Trophoblast cell (in vitro differentiated cells and primary cell): Measurements from ENCODE around the gene SMG6.
A peak's percentile ranks its signal among the peaks of the same experiment; 100 is the strongest.
"Not testable (repeated sequence)": the region's sequence is repeated elsewhere in the genome, so short reads cannot be mapped to it uniquely, and the experiment has no call there.

Experiments
- DNase-seq, 2 donors: peaks; one replicate each; pipeline ENCODE4 v3.0.0-alpha.2; 2016
- H2AFZ ChIP-seq: 2 replicates; pipeline ENCODE4 v1.6.1; 2013; ENCODE audit warnings: low read length, moderate library complexity, mild to moderate bottlenecking; ENCODE audit not compliant: insufficient read depth, poor library complexity
- H2AK5ac ChIP-seq: 2 replicates; pipeline ENCODE4 v1.6.1; 2013; ENCODE audit warnings: mild to moderate bottlenecking, low read length
- H2BK120ac ChIP-seq: 2 replicates; pipeline ENCODE4 v1.6.1; 2013; ENCODE audit warnings: low read length, mild to moderate bottlenecking, moderate library complexity; ENCODE audit not compliant: insufficient read depth, poor library complexity
- H2BK12ac ChIP-seq: 2 replicates; pipeline ENCODE4 v1.6.1; 2013; ENCODE audit warnings: mild to moderate bottlenecking, low read length, moderate library complexity
- H2BK5ac ChIP-seq: 2 replicates; pipeline ENCODE4 v1.6.1; 2013; ENCODE audit warnings: low read length, low read depth, moderate library complexity, mild to moderate bottlenecking; ENCODE audit not compliant: poor library complexity
- H3K14ac ChIP-seq: 2 replicates; pipeline ENCODE4 v1.6.1; 2013; ENCODE audit warnings: mild to moderate bottlenecking, low read length
- H3K18ac ChIP-seq: 2 replicates; pipeline ENCODE4 v1.6.1; 2013; ENCODE audit warnings: mild to moderate bottlenecking, low read length
- H3K23ac ChIP-seq: 2 replicates; pipeline ENCODE4 v1.6.1; 2013; ENCODE audit warnings: low read length
- H3K27ac ChIP-seq: 2 replicates; pipeline ENCODE4 v1.5.1; 2013; ENCODE audit warnings: low read depth, mild to moderate bottlenecking, inconsistent platforms, low read length, moderate library complexity
- H3K27me3 ChIP-seq: 2 replicates; pipeline ENCODE4 v1.6.1; 2013; ENCODE audit warnings: inconsistent platforms, mild to moderate bottlenecking, low read length, moderate library complexity; ENCODE audit not compliant: insufficient read depth
- H3K36me3 ChIP-seq, 2 experiments: 1 replicate in 1 of 2; 2 replicates in 1 of 2; pipeline ENCODE4 v1.6.1; 2013; ENCODE audit warnings: low read length in 2 of 2, mild to moderate bottlenecking in 2 of 2, moderate library complexity in 1 of 2; ENCODE audit not compliant: insufficient read depth in 2 of 2, control insufficient read depth in 1 of 2
- H3K4ac ChIP-seq: 2 replicates; pipeline ENCODE4 v1.6.1; 2013; ENCODE audit warnings: low read depth, mild to moderate bottlenecking, low read length, moderate library complexity
- H3K4me1 ChIP-seq, 2 experiments: 1 replicate in 1 of 2; 2 replicates in 1 of 2; pipeline ENCODE4 v1.6.1; 2013; ENCODE audit warnings: low read length in 2 of 2, mild to moderate bottlenecking in 2 of 2, moderate library complexity in 1 of 2; ENCODE audit not compliant: insufficient read depth in 2 of 2, control insufficient read depth in 1 of 2
- H3K4me2 ChIP-seq: 2 replicates; pipeline ENCODE4 v1.6.1; 2013; ENCODE audit warnings: inconsistent platforms, mild to moderate bottlenecking, low read length, moderate library complexity
- H3K4me3 ChIP-seq: 2 replicates; pipeline ENCODE4 v1.5.1; 2013; ENCODE audit warnings: mild to moderate bottlenecking, low read depth, low read length, inconsistent platforms
- H3K79me1 ChIP-seq: one replicate; pipeline ENCODE4 v1.6.1; 2013; ENCODE audit warnings: low read length
- H3K79me2 ChIP-seq: 2 replicates; pipeline ENCODE4 v1.6.1; 2013; ENCODE audit warnings: low read length, mild to moderate bottlenecking; ENCODE audit not compliant: control insufficient read depth, insufficient read depth, poor library complexity
- H3K9ac ChIP-seq: 2 replicates; pipeline ENCODE4 v1.6.1; 2013; ENCODE audit warnings: mild to moderate bottlenecking, low read length
- H3K9me3 ChIP-seq: 2 replicates; pipeline ENCODE4 v1.6.1; 2013; ENCODE audit warnings: low read depth, mild to moderate bottlenecking, control low read depth, inconsistent platforms, low read length; ENCODE audit not compliant: insufficient read depth
- H4K12ac ChIP-seq: 2 replicates; pipeline ENCODE4 v1.6.1; 2013; ENCODE audit warnings: low read depth, mild to moderate bottlenecking, low read length, moderate library complexity
- H4K8ac ChIP-seq: 2 replicates; pipeline ENCODE4 v1.6.1; 2013; ENCODE audit warnings: low read depth, mild to moderate bottlenecking, low read length, moderate library complexity
- H4K91ac ChIP-seq: one replicate; pipeline ENCODE4 v1.6.1; 2013; ENCODE audit warnings: low read depth, mild to moderate bottlenecking, low read length, moderate library complexity
- WGBS: extraction: QIAGEN DNeasy Blood & Tissue Kit; methylation state at CpG from one replicate; pipeline ENCODE4 v1.1.7; 2013; ENCODE audit warnings: missing lambda C conversion rate; ENCODE audit not compliant: insufficient read length, insufficient coverage; ENCODE audit errors: extremely low coverage; 5-methylcytosine and 5-hydroxymethylcytosine counted together

SMG6 gene

GRCh38 chr17:2316916-2317205 lies 13.3 kb upstream of the SMG6 start:
- not testable (repeated sequence) for H3K27me3 ChIP-seq, H3K4me1 ChIP-seq, H2AFZ ChIP-seq, H2BK5ac ChIP-seq, H3K27ac ChIP-seq, H3K4me2 ChIP-seq, H3K36me3 ChIP-seq, H4K91ac ChIP-seq, H3K79me2 ChIP-seq, H3K18ac ChIP-seq, H3K23ac ChIP-seq, H4K12ac ChIP-seq, H2AK5ac ChIP-seq, H2BK12ac ChIP-seq, H3K4ac ChIP-seq, H2BK120ac ChIP-seq, H3K79me1 ChIP-seq, H3K9me3 ChIP-seq, H4K8ac ChIP-seq, H3K4me3 ChIP-seq, H3K14ac ChIP-seq, H3K9ac ChIP-seq
- WGBS, result no CpG with 5 or more reads among the region's 7 CpGs
- peak in 1 of 2 donors; percentile 29 for DNase-seq

GRCh38 chr17:2312736-2313135 lies 9.2 kb upstream of the SMG6 start:
- Histone ChIP-seq H2AK5ac (no peak overlapping the region), H3K27me3 (no peaks in the 10 kb centered on the region), H3K23ac (no peak overlapping the region)

GRCh38 chr17:2309338-2310154 lies 6.0 kb upstream of the SMG6 start:
- no peak overlapping the region for H4K8ac ChIP-seq
- no peaks in the 10 kb centered on the region for H3K4me1 ChIP-seq
- no peak overlapping the region for H2BK12ac ChIP-seq
- H2AK5ac ChIP-seq, result no peak overlapping the region
- no peaks in the 10 kb centered on the region for H3K9me3 ChIP-seq
- H3K18ac ChIP-seq, result no peak overlapping the region
- WGBS, result no CpG with 5 or more reads among the region's 6 CpGs
- H3K79me1 ChIP-seq, result no peaks in the 10 kb centered on the region
- no peak overlapping the region for H2BK5ac ChIP-seq
- H3K79me2 ChIP-seq, result no peaks in the 10 kb centered on the region
- H3K4me2 ChIP-seq, result no peak overlapping the region
- no peak overlapping the region for H3K4me3 ChIP-seq
- H4K12ac ChIP-seq, result no peak overlapping the region
- no peak overlapping the region for H3K14ac ChIP-seq
- DNase-seq, result no peak
- no peaks in the 10 kb centered on the region for H3K27me3 ChIP-seq
- no peak overlapping the region for H3K23ac ChIP-seq
- no peak overlapping the region for H3K4ac ChIP-seq
- H3K36me3 ChIP-seq, result peaks cover 0 to 3% of the 10 kb centered on the region in 2 experiments
- H2BK120ac ChIP-seq, result no peak overlapping the region
- no peak overlapping the region for H4K91ac ChIP-seq
- no peak overlapping the region for H3K9ac ChIP-seq
- H3K27ac ChIP-seq, result no peak overlapping the region
- H2AFZ ChIP-seq, result no peak overlapping the region

More at GRCh38 chr17:2312736-2313135, 9.2 kb upstream of the SMG6 start:
- Histone ChIP-seq H4K12ac (no peak overlapping the region), H3K4ac (no peak overlapping the region), H4K8ac (no peak overlapping the region), H3K27ac (no peak overlapping the region), H3K14ac (no peak overlapping the region), H3K4me2 (no peak overlapping the region), H3K4me1 (no peaks in the 10 kb centered on the region), H3K18ac (no peak overlapping the region), H2BK5ac (no peak overlapping the region), H3K4me3 (no peak overlapping the region), H2BK120ac (no peak overlapping the region), H3K9ac (no peak overlapping the region), H3K79me2 (no peaks in the 10 kb centered on the region), H4K91ac (no peak overlapping the region), H3K36me3 (peaks cover 0 to 3% of the 10 kb centered on the region in 2 experiments), H3K9me3 (no peaks in the 10 kb centered on the region), H3K79me1 (no peaks in the 10 kb centered on the region), H2AFZ (no peak overlapping the region), H2BK12ac (no peak overlapping the region)
- no CpG with 5 or more reads among the region's 5 CpGs for WGBS
- no peak for DNase-seq

GRCh38 chr17:2304931-2305330 lies 1.3 kb upstream of the SMG6 start:
- H4K12ac ChIP-seq, result no peak overlapping the region
- H3K9me3 ChIP-seq, result no peaks in the 10 kb centered on the region
- H2AK5ac ChIP-seq, result no peak overlapping the region
- no peak overlapping the region for H4K91ac ChIP-seq
- H3K9ac ChIP-seq, result no peak overlapping the region
- no CpG with 5 or more reads among the region's 4 CpGs for WGBS
- H3K4me3 ChIP-seq, result no peak overlapping the region
- H3K23ac ChIP-seq, result no peak overlapping the region
- no peak overlapping the region for H3K18ac ChIP-seq
- no peak overlapping the region for H3K4me2 ChIP-seq
- peaks cover 5 to 8% of the 10 kb centered on the region in 2 experiments for H3K4me1 ChIP-seq
- no peak overlapping the region for H3K4ac ChIP-seq
- H2BK5ac ChIP-seq, result no peak overlapping the region
- peaks cover 11% of the 10 kb centered on the region for H3K79me1 ChIP-seq
- DNase-seq, result no peak
- no peak overlapping the region for H2BK12ac ChIP-seq
- no peak overlapping the region for H2BK120ac ChIP-seq
- no peak overlapping the region for H4K8ac ChIP-seq
- H3K14ac ChIP-seq, result no peak overlapping the region
- no peak overlapping the region for H3K27ac ChIP-seq
- no peaks in the 10 kb centered on the region for H3K27me3 ChIP-seq
- H2AFZ ChIP-seq, result no peak overlapping the region
- H3K79me2 ChIP-seq, result peaks cover 10% of the 10 kb centered on the region
- peaks cover 2 to 5% of the 10 kb centered on the region in 2 experiments for H3K36me3 ChIP-seq
